ENCODE data around the gene FRMD7.
"Not testable (repeated sequence)": the region's sequence is repeated elsewhere in the genome, so short reads cannot be mapped to it uniquely, and the experiment has no call there.

The FRMD7 gene

DNA sequence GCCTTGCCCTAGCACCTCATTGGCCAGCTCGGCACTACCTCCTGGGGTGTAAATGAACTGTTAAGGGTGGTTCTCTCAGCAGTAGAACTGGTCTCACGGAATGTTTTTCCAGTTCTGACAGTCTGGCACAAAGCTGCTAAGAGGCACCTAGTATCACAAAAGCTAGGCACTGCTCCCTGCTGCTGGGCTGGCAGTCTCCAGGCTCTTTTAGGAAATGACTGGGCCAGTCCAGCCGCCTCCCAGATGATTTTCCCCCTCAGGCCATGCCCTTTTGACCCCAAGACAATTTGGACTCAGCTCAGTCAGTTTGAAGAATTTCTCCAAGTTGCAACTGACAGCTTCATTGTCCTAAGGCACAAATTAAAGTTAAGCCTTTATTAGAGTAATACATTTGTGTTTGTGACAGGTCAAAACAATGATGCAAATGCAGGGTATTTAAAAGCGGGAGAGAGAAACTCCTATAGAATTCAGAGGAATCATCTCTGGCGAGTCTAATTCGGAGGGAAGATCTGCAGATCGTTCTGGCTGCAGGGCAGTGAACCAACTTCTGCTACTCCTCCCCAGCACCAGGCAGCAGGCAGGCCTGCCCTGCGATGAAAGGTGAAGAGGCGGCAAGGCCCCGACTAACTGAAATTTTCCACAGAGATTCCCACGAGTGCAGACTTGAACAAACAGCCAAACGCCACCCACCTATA, 7.9 kb downstream of the FRMD7 start:
- Histone ChIP-seq H3K27ac (ENCODE audit: low read depth, low read length) (no peak overlapping the region), H3K27me3 (ENCODE audit: control insufficient read depth, insufficient read depth, low read length) (peaks cover 3% of the 10 kb centered on the region)

DNA sequence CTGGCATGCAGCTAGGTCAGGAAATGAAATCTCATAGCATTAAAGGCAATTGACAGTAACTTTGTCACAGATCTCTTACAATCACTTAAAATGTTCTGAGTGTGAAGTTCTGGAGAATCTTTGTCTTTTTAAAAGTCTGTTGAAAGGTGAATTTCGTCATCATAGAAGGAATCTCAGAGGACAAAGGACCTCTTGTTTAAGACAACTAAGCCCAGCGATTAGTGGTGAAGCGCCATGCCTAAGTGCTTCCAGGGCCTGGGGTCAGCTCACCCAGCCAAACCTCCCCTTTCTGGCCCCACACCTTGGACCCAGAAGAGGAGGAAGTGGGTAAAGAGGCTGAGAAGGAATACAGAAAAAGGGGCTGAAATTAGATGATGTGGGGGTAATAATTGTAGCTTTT, 8.5 kb downstream of the FRMD7 start:
- Histone ChIP-seq H3K27me3 (ENCODE audit: control insufficient read depth, insufficient read depth, low read length) (peaks cover 3% of the 10 kb centered on the region), H3K27ac (ENCODE audit: low read depth, low read length) (no peak overlapping the region), H3K36me3 (ENCODE audit: control insufficient read depth, insufficient read depth, low read length) (no peaks in the 10 kb centered on the region), H3K9ac (ENCODE audit: low read length) (no peak overlapping the region), H3K4me1 (ENCODE audit: control insufficient read depth, insufficient read depth, low read length) (no peaks in the 10 kb centered on the region), H3K4me3 (ENCODE audit: low read length) (no peak overlapping the region)

More for the DNA sequence above, 7.9 kb downstream of the FRMD7 start:
- H3K9ac ChIP-seq (ENCODE audit: low read length): no peak overlapping the region
- no peaks in the 10 kb centered on the region for H3K4me1 ChIP-seq (ENCODE audit: control insufficient read depth, insufficient read depth, low read length)
- no peak overlapping the region for H3K4me3 ChIP-seq (ENCODE audit: low read length)
- H3K36me3 ChIP-seq (ENCODE audit: control insufficient read depth, insufficient read depth, low read length): no peaks in the 10 kb centered on the region

DNA sequence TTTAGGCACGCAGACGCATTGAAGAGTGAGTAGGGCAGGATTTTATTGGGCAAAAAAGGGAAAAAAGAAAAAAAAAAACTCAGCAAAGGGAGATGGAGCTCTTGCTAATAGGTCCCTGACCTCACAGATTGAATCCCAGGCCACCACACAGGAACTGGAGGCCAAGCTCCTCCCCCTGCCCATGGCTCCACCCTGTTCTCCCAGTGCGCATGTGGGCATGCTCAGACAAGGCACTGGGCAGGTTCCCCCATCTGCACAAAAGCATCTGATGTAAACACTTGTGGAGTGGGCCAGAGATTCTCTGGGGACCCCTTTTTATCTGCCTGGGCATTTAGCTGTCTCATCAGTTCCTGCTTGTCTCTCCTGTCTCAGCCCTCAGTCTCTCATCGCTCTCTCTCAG, 9.5 kb downstream of the FRMD7 start:
- H3K36me3 ChIP-seq (ENCODE audit: control insufficient read depth, insufficient read depth, low read length): no peaks in the 10 kb centered on the region
- H3K27me3 ChIP-seq (ENCODE audit: control insufficient read depth, insufficient read depth, low read length): peaks cover 3% of the 10 kb centered on the region
- H3K9ac ChIP-seq (ENCODE audit: low read length): no peak overlapping the region
- H3K4me3 ChIP-seq (ENCODE audit: low read length): no peak overlapping the region
- H3K27ac ChIP-seq (ENCODE audit: low read depth, low read length): no peak overlapping the region
- H3K4me1 ChIP-seq (ENCODE audit: control insufficient read depth, insufficient read depth, low read length): no peaks in the 10 kb centered on the region

DNA sequence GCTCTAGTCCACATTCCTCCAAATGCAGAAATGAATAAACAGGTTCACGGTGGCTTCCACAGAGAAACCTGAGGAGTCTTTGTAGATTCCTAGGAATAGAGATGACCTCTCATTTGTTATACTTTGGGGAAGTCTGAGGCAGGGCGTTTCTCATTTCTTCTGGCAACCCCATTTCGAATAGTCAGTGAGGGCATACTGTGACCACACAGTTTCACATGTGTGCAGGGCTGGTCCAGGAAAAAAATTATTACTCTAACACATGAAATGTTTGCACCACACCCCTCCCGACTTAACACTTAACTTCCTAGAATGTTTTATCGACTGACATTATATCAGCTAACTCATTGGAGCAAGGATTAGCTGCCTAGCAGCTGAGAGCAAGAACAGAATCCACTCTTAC, 12.0 kb downstream of the FRMD7 start:
- Histone ChIP-seq H3K9ac (ENCODE audit: low read length) (no peak overlapping the region), H3K27me3 (ENCODE audit: control insufficient read depth, insufficient read depth, low read length) (peaks cover 3% of the 10 kb centered on the region), H3K4me3 (ENCODE audit: low read length) (no peak overlapping the region), H3K36me3 (ENCODE audit: control insufficient read depth, insufficient read depth, low read length) (no peaks in the 10 kb centered on the region), H3K27ac (ENCODE audit: low read depth, low read length) (no peak overlapping the region), H3K4me1 (ENCODE audit: control insufficient read depth, insufficient read depth, low read length) (no peaks in the 10 kb centered on the region)

GRCh38 chrX:132114607-132115006, 13.2 kb downstream of the FRMD7 start:
- H3K27ac ChIP-seq (ENCODE audit: low read depth, low read length): no peak overlapping the region
- H3K9ac ChIP-seq (ENCODE audit: low read length): no peak overlapping the region
- H3K27me3 ChIP-seq (ENCODE audit: control insufficient read depth, insufficient read depth, low read length): peaks cover 3% of the 10 kb centered on the region
- H3K4me1 ChIP-seq (ENCODE audit: control insufficient read depth, insufficient read depth, low read length): no peaks in the 10 kb centered on the region
- no peaks in the 10 kb centered on the region for H3K36me3 ChIP-seq (ENCODE audit: control insufficient read depth, insufficient read depth, low read length)
- no peak overlapping the region for H3K4me3 ChIP-seq (ENCODE audit: low read length)

- H3K4me3 ChIP-seq (ENCODE audit: low read length): no peak overlapping the region
- H3K36me3 ChIP-seq (ENCODE audit: control insufficient read depth, insufficient read depth, low read length): no peaks in the 10 kb centered on the region
- H3K27me3 ChIP-seq (ENCODE audit: control insufficient read depth, insufficient read depth, low read length): no peaks in the 10 kb centered on the region
- H3K4me1 ChIP-seq (ENCODE audit: control insufficient read depth, insufficient read depth, low read length): no peaks in the 10 kb centered on the region
- H3K9ac ChIP-seq (ENCODE audit: low read length): no peak overlapping the region
- no peak overlapping the region for H3K27ac ChIP-seq (ENCODE audit: low read depth, low read length)
These were observed 20.5 kb downstream of the FRMD7 start for GRCh38 chrX:132107291-132107690.

DNA sequence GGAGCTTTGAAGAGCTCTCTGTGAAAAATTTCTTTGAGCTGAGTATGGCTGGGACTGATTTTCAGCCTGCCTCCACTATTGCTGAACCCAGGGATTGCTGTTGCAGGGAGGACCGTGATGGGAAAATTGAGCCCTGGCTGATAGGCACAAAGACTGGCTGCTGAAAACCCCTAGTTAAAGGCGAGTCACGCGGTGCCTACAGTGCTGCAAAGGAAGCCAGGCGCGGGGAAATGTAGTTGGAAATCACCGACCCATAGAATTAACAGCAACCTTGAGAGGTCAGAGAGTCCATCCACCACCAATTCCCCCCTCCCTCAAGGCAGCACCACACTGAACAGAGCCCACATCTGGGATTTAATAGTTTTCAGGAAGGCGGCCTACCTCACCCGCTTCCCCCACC, 26.0 kb downstream of the FRMD7 start:
- no peaks in the 10 kb centered on the region for H3K4me1 ChIP-seq (ENCODE audit: control insufficient read depth, insufficient read depth, low read length)

DNA sequence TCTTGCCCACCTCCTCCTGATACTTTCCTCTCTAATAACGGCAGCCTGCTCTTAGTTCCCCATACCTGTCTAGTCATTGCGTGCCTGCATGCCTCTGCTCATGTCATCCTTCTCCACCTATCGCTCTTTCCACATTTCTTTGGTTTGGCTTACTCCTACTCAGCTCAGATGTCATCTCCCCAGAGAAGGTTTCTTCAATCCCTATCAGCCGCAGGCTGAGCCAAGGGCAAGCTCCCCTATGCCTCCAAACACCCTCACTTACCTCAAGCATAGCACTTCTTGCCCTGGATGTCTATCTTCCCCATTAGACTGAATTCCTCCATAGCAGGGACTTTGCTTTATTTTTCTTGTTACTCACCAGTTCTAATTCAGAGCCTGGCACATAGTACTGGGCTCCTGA, 26.6 kb downstream of the FRMD7 start:
- H3K9ac ChIP-seq (ENCODE audit: low read length): no peak overlapping the region
- no peak overlapping the region for H3K27ac ChIP-seq (ENCODE audit: low read depth, low read length)
- H3K4me1 ChIP-seq (ENCODE audit: control insufficient read depth, insufficient read depth, low read length): no peaks in the 10 kb centered on the region
- no peak overlapping the region for H3K4me3 ChIP-seq (ENCODE audit: low read length)
- H3K36me3 ChIP-seq (ENCODE audit: control insufficient read depth, insufficient read depth, low read length): no peaks in the 10 kb centered on the region
- H3K27me3 ChIP-seq (ENCODE audit: control insufficient read depth, insufficient read depth, low read length): no peaks in the 10 kb centered on the region

More for the DNA sequence above, 26.0 kb downstream of the FRMD7 start:
- Histone ChIP-seq H3K9ac (ENCODE audit: low read length) (no peak overlapping the region), H3K27me3 (ENCODE audit: control insufficient read depth, insufficient read depth, low read length) (no peaks in the 10 kb centered on the region), H3K36me3 (ENCODE audit: control insufficient read depth, insufficient read depth, low read length) (no peaks in the 10 kb centered on the region), H3K27ac (ENCODE audit: low read depth, low read length) (no peak overlapping the region), H3K4me3 (ENCODE audit: low read length) (no peak overlapping the region)

GRCh38 chrX:132098704-132099103, 29.1 kb downstream of the FRMD7 start:
- H3K4me3 ChIP-seq (ENCODE audit: low read length); H3K36me3 ChIP-seq (ENCODE audit: control insufficient read depth, insufficient read depth, low read length); H3K4me1 ChIP-seq (ENCODE audit: control insufficient read depth, insufficient read depth, low read length); H3K27me3 ChIP-seq (ENCODE audit: control insufficient read depth, insufficient read depth, low read length); H3K9ac ChIP-seq (ENCODE audit: low read length); H3K27ac ChIP-seq (ENCODE audit: low read depth, low read length): not testable (repeated sequence)

- Histone ChIP-seq H3K4me3 (ENCODE audit: low read length) (no peak overlapping the region), H3K9ac (ENCODE audit: low read length) (no peak overlapping the region), H3K4me1 (ENCODE audit: control insufficient read depth, insufficient read depth, low read length) (no peaks in the 10 kb centered on the region), H3K27me3 (ENCODE audit: control insufficient read depth, insufficient read depth, low read length) (no peaks in the 10 kb centered on the region), H3K36me3 (ENCODE audit: control insufficient read depth, insufficient read depth, low read length) (no peaks in the 10 kb centered on the region), H3K27ac (ENCODE audit: low read depth, low read length) (no peak overlapping the region)
These were observed 33.7 kb downstream of the FRMD7 start for GRCh38 chrX:132094164-132094563.

- H3K27ac ChIP-seq (ENCODE audit: low read depth, low read length): no peak overlapping the region
These were observed 34.5 kb downstream of the FRMD7 start for GRCh38 chrX:132093239-132093860.

GRCh38 chrX:132092439-132093065, 35.3 kb downstream of the FRMD7 start:
- H3K27me3 ChIP-seq (ENCODE audit: control insufficient read depth, insufficient read depth, low read length): no peaks in the 10 kb centered on the region
- H3K27ac ChIP-seq (ENCODE audit: low read depth, low read length): no peak overlapping the region
- H3K36me3 ChIP-seq (ENCODE audit: control insufficient read depth, insufficient read depth, low read length): no peaks in the 10 kb centered on the region
- H3K9ac ChIP-seq (ENCODE audit: low read length): no peak overlapping the region
- H3K4me1 ChIP-seq (ENCODE audit: control insufficient read depth, insufficient read depth, low read length): no peaks in the 10 kb centered on the region
- no peak overlapping the region for H3K4me3 ChIP-seq (ENCODE audit: low read length)

More at GRCh38 chrX:132093239-132093860, 34.5 kb downstream of the FRMD7 start:
- Histone ChIP-seq H3K4me3 (ENCODE audit: low read length) (no peak overlapping the region), H3K9ac (ENCODE audit: low read length) (no peak overlapping the region), H3K27me3 (ENCODE audit: control insufficient read depth, insufficient read depth, low read length) (no peaks in the 10 kb centered on the region), H3K36me3 (ENCODE audit: control insufficient read depth, insufficient read depth, low read length) (no peaks in the 10 kb centered on the region), H3K4me1 (ENCODE audit: control insufficient read depth, insufficient read depth, low read length) (no peaks in the 10 kb centered on the region)
